Neural progenitor cell (in vitro differentiated cells): ENCODE results near the gene SPATA25. TPM values are rescaled to one million over a fixed set of nuclear protein-coding genes. Genes with fewer than 3 reads are reported as not detected.
A peak's percentile ranks its signal among the peaks of the same experiment; 100 is the strongest.

Experiments used
- DNase-seq: peaks from one replicate; pipeline ENCODE4 v3.0.0-alpha.2; 2016; ENCODE audit warnings: low spot score
- H2AFZ ChIP-seq: fragments of 200-600 bp; sonication (generic); replicated peaks from 2 replicates; pipeline ENCODE4 v1.6.1; 2016; ENCODE audit warnings: antibody characterized with exemption
- H3F3A ChIP-seq: fragments of 200-600 bp; sonication (generic); 2 replicates; pipeline ENCODE4 v1.6.1; 2016; ENCODE audit warnings: antibody characterized with exemption, low read depth
- H3K27ac ChIP-seq: fragments of 200-600 bp; sonication (generic); 2 replicates; pipeline ENCODE4 v1.5.1; 2016; ENCODE audit warnings: mild to moderate bottlenecking
- H3K27me3 ChIP-seq: fragments of 200-600 bp; sonication (generic); 2 replicates; pipeline ENCODE4 v1.6.1; 2016; ENCODE audit warnings: mild to moderate bottlenecking, moderate library complexity
- H3K36me3 ChIP-seq: fragments of 200-600 bp; sonication (generic); 2 replicates; pipeline ENCODE4 v1.5.1; 2016
- H3K4me1 ChIP-seq: fragments of 200-600 bp; sonication (generic); 2 replicates; pipeline ENCODE4 v1.6.1; 2016; ENCODE audit warnings: mixed run types
- H3K4me2 ChIP-seq: fragments of 200-600 bp; sonication (generic); 2 replicates; pipeline ENCODE4 v1.6.1; 2016
- H3K4me3 ChIP-seq: fragments of 200-600 bp; sonication (generic); 2 replicates; pipeline ENCODE4 v1.5.1; 2016
- H3K79me2 ChIP-seq: fragments of 200-600 bp; sonication (generic); 2 replicates; pipeline ENCODE4 v1.6.1; 2016; ENCODE audit warnings: low read depth
- H3K9ac ChIP-seq: fragments of 200-600 bp; sonication (generic); 2 replicates; pipeline ENCODE4 v1.6.1; 2016
- H3K9me3 ChIP-seq: fragments of 200-600 bp; sonication (generic); 2 replicates; pipeline ENCODE4 v1.5.1; 2016; ENCODE audit warnings: low read depth
- H4K20me1 ChIP-seq: fragments of 200-600 bp; sonication (generic); 2 replicates; pipeline ENCODE4 v1.6.1; 2016; ENCODE audit warnings: low read depth
- H3K27ac Mint-ChIP-seq: 3 replicates; pipeline ENCODE4 v1.8.0; 2021; ENCODE audit warnings: mixed read lengths
- H3K27me3 Mint-ChIP-seq: 2 replicates; pipeline ENCODE4 v1.8.0; 2022; ENCODE audit warnings: low read depth, mild to moderate bottlenecking, inconsistent platforms, moderate library complexity, mixed read lengths; ENCODE audit not compliant: insufficient read depth
- H3K36me3 Mint-ChIP-seq: 3 replicates; pipeline ENCODE4 v1.8.0; 2021; ENCODE audit warnings: mixed read lengths
- H3K4me1 Mint-ChIP-seq: 3 replicates; pipeline ENCODE4 v1.8.0; 2021; ENCODE audit warnings: mixed read lengths
- H3K4me3 Mint-ChIP-seq: 3 replicates; pipeline ENCODE4 v1.8.0; 2021; ENCODE audit warnings: mild to moderate bottlenecking, moderate library complexity, mixed read lengths
- H3K9me3 Mint-ChIP-seq: 3 replicates; pipeline ENCODE4 v1.8.0; 2020; ENCODE audit warnings: mixed read lengths
- EZH2 ChIP-seq: fragments of 200-600 bp; sonication (generic); IDR thresholded peaks from 2 replicates; pipeline ENCODE4 v1.6.1; 2017; ENCODE audit warnings: antibody characterized with exemption, mild to moderate bottlenecking, moderate library complexity
- EZH2phosphoT487 ChIP-seq: fragments of 200-600 bp; sonication (generic); IDR thresholded peaks from 2 replicates; pipeline ENCODE4 v1.6.1; 2017; ENCODE audit warnings: antibody characterized with exemption
- total RNA-seq: library from RNA; depleted of rRNA; stranded (reverse); fragments of >200 nt; gene quantifications from 2 replicates; pipeline ENCODE4 v1.2.3, GENCODE V29; 2015; ENCODE audit warnings: low replicate concordance
- TF ChIP-seq, protein P1 (sequence below): fragments of 200-600 bp; sonication (generic); IDR thresholded peaks from 2 replicates; pipeline ENCODE4 v1.5.1; 2017; ENCODE audit warnings: antibody characterized with exemption, mild to moderate bottlenecking

SPATA25 gene
- total RNA-seq, 1 donor from 2014 or later = 0.54 TPM

DNA sequence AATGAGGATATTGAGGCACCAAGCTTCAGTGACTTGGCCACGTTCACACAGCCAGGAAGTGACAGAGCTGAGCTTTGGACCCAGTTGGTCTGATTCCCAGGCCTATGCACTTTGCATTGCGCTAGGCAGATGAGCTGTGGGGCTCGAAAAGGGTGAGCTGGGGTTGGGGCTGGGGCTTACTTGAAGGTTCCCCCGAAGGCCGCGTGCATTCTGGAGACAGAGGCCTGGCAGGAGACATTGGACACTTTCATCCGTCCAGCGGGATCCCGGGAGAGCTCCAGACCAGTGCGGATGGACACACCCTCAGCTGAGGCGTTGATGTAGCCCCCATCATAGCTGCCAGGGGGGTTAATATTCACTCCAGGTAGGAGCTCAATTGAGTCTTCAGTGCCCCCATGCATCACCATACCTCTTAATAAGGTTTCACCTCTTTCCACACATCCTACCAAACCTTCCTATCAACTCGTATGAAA lies 21.9 kb upstream of the SPATA25 start:
- Mint-ChIP-seq H3K27ac (no peak overlapping the region), H3K36me3 (peaks cover 15% of the 10 kb centered on the region), H3K4me1 (peaks cover 24% of the 10 kb centered on the region), H3K27me3 (peaks cover 5% of the 10 kb centered on the region), H3K4me3 (no peak overlapping the region), H3K9me3 (no peaks in the 10 kb centered on the region)
- H3K27ac ChIP-seq = no peak overlapping the region
- H3K9me3 ChIP-seq = no peaks in the 10 kb centered on the region
- no peak for DNase-seq
- no peak overlapping the region for H2AFZ ChIP-seq
- peaks cover 5% of the 10 kb centered on the region for H3K4me1 ChIP-seq
- H4K20me1 ChIP-seq = no peaks in the 10 kb centered on the region
- H3K36me3 ChIP-seq = no peaks in the 10 kb centered on the region
- H3K4me2 ChIP-seq = no peak overlapping the region
- no peak overlapping the region for H3K4me3 ChIP-seq
- no peak overlapping the region for H3K9ac ChIP-seq
- H3K27me3 ChIP-seq = peaks cover 4% of the 10 kb centered on the region
- H3F3A ChIP-seq = peaks cover 9% of the 10 kb centered on the region
- H3K79me2 ChIP-seq = peaks cover 7% of the 10 kb centered on the region
- no peak for TF ChIP-seq EZH2phosphoT487
- no peak for TF ChIP-seq EZH2
- TF ChIP-seq, protein P1, sequence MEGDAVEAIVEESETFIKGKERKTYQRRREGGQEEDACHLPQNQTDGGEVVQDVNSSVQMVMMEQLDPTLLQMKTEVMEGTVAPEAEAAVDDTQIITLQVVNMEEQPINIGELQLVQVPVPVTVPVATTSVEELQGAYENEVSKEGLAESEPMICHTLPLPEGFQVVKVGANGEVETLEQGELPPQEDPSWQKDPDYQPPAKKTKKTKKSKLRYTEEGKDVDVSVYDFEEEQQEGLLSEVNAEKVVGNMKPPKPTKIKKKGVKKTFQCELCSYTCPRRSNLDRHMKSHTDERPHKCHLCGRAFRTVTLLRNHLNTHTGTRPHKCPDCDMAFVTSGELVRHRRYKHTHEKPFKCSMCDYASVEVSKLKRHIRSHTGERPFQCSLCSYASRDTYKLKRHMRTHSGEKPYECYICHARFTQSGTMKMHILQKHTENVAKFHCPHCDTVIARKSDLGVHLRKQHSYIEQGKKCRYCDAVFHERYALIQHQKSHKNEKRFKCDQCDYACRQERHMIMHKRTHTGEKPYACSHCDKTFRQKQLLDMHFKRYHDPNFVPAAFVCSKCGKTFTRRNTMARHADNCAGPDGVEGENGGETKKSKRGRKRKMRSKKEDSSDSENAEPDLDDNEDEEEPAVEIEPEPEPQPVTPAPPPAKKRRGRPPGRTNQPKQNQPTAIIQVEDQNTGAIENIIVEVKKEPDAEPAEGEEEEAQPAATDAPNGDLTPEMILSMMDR = no peak

DNA sequence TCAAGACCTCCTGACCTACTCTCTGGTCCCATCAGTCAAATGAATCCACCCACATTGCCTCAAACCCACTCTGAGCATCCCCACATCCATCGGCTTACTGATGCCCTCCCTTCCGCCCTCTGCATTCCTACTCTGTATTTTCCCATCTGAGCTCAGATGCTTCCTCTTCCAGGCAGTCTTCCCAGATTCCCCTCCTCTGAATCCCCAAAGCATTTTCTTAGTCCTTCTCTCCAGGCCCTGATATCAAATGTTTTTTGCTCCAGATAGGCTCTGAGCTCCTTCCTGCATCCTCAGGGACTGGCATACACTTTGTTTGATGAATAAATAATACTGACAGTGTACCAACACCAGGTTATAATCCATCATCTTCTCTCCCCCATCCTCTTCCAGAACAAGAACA lies 20.7 kb upstream of the SPATA25 start:
- no peak overlapping the region for H3K4me3 ChIP-seq
- H2AFZ ChIP-seq = no peak overlapping the region
- H3K27me3 ChIP-seq = peaks cover 4% of the 10 kb centered on the region
- no peaks in the 10 kb centered on the region for H4K20me1 ChIP-seq
- no peaks in the 10 kb centered on the region for H3K9me3 Mint-ChIP-seq
- no peak overlapping the region for H3K9ac ChIP-seq
- H3K9me3 ChIP-seq = no peaks in the 10 kb centered on the region
- H3K4me1 ChIP-seq = peaks cover 5% of the 10 kb centered on the region
- peaks cover 5% of the 10 kb centered on the region for H3K27me3 Mint-ChIP-seq
- no peak overlapping the region for H3K27ac ChIP-seq
- peaks cover 9% of the 10 kb centered on the region for H3F3A ChIP-seq
- H3K4me3 Mint-ChIP-seq = peak overlapping the region; percentile 44
- H3K36me3 ChIP-seq = no peaks in the 10 kb centered on the region
- peaks cover 7% of the 10 kb centered on the region for H3K79me2 ChIP-seq
- peaks cover 23% of the 10 kb centered on the region for H3K4me1 Mint-ChIP-seq
- H3K27ac Mint-ChIP-seq = peak overlapping the region; percentile 30
- DNase-seq = no peak
- no peak overlapping the region for H3K4me2 ChIP-seq
- TF ChIP-seq, protein P1 = no peak
- TF ChIP-seq EZH2 (no peak), EZH2phosphoT487 (no peak)
- H3K36me3 Mint-ChIP-seq = peaks cover 20% of the 10 kb centered on the region

DNA sequence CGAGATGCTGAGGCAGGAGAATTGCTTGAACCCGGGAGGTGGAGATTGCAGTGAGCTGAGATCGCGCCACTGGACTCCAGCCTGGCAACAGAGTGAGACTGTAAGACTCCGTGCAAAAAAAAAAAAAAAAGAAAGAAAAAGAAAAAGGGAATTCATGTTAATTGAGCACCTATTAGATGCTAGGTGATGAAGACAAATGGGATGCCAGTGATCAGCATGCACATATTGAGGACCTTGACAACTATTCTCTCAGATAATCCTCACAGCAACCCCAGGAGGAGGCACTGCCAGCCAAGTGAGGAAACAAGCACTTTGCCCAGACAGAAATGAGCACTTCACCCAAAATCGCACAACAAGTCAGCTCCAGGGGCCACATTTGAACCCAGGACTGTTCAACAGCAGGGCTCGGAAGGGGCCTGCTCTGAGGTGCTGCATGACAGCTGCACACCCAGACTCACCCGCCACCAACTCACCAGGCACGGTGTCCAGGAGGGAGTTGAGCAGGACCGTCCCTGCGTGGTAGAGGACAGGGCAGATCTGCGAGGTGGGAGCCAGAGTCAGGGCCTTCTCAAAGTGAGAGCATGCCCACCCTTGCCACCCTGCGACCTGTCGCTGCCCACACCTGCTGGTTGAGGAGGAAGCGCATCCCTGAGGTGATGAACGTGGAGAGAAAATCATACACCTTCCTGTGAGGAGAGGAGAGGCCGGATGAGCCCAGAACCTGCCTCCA lies 20.0 kb upstream of the SPATA25 start:
- Histone ChIP-seq H3K9ac (no peak overlapping the region), H3K27ac (no peak overlapping the region), H2AFZ (no peak overlapping the region), H3F3A (peaks cover 9% of the 10 kb centered on the region), H3K4me2 (no peak overlapping the region), H3K4me1 (peaks cover 2% of the 10 kb centered on the region), H3K4me3 (no peak overlapping the region), H3K27me3 (peaks cover 2% of the 10 kb centered on the region), H4K20me1 (no peaks in the 10 kb centered on the region), H3K79me2 (peaks cover 7% of the 10 kb centered on the region), H3K9me3 (no peaks in the 10 kb centered on the region), H3K36me3 (no peaks in the 10 kb centered on the region)
- H3K9me3 Mint-ChIP-seq = no peaks in the 10 kb centered on the region
- H3K4me1 Mint-ChIP-seq = peaks cover 20% of the 10 kb centered on the region
- peaks cover 5% of the 10 kb centered on the region for H3K27me3 Mint-ChIP-seq
- peaks cover 20% of the 10 kb centered on the region for H3K36me3 Mint-ChIP-seq
- DNase-seq = no peak
- TF ChIP-seq, protein P1 = no peak
- TF ChIP-seq EZH2 (no peak), EZH2phosphoT487 (no peak)
- peak overlapping the region; percentile 64 for H3K4me3 Mint-ChIP-seq
- H3K27ac Mint-ChIP-seq = no peak overlapping the region
